ENCODE data around the gene RXFP3.

GRCh38 chr5:33936381-33937016 is at the start of gene RXFP3:
- TF ChIP-seq, protein P1, sequence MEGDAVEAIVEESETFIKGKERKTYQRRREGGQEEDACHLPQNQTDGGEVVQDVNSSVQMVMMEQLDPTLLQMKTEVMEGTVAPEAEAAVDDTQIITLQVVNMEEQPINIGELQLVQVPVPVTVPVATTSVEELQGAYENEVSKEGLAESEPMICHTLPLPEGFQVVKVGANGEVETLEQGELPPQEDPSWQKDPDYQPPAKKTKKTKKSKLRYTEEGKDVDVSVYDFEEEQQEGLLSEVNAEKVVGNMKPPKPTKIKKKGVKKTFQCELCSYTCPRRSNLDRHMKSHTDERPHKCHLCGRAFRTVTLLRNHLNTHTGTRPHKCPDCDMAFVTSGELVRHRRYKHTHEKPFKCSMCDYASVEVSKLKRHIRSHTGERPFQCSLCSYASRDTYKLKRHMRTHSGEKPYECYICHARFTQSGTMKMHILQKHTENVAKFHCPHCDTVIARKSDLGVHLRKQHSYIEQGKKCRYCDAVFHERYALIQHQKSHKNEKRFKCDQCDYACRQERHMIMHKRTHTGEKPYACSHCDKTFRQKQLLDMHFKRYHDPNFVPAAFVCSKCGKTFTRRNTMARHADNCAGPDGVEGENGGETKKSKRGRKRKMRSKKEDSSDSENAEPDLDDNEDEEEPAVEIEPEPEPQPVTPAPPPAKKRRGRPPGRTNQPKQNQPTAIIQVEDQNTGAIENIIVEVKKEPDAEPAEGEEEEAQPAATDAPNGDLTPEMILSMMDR (IDR thresholded peaks at IDR 0.05): no peak
- no peak for TF ChIP-seq POLR2A (IDR thresholded peaks at IDR 0.05)
